GM10266 (cell line): ENCODE measurements around the gene FAM13C.
"Not testable (repeated sequence)": the region's sequence is repeated elsewhere in the genome, so short reads cannot be mapped to it uniquely, and the experiment has no call there.

Experiments used
- DNase-seq: peaks from one replicate; pipeline ENCODE4 v3.0.0; 2012; ENCODE audit errors: extremely low spot score
- TF ChIP-seq, protein P1 (sequence below): IDR thresholded peaks from 2 replicates; pipeline ENCODE4 v1.5.1; 2012; ENCODE audit warnings: mild to moderate bottlenecking, low read depth; ENCODE audit not compliant: control insufficient read depth, insufficient read depth; ENCODE audit errors: missing control alignments

The FAM13C gene

DNA sequence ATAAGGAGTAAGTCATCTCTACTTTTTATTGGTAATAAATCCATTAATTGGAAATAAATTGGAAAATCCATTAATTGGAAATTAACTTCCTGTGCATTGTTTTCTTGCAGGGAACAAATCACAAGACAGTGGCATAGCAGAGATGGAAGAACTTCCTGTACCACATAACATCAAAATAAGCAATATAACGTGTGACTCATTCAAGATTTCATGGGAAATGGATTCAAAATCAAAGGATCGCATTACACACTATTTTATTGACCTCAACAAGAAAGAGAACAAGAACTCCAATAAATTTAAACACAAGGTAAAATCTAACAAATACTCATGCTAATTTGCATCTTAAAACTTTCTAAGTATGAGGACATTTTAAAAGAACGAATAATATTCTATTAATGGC lies 128.2 kb downstream of the FAM13C start:
- TF ChIP-seq, protein P1, sequence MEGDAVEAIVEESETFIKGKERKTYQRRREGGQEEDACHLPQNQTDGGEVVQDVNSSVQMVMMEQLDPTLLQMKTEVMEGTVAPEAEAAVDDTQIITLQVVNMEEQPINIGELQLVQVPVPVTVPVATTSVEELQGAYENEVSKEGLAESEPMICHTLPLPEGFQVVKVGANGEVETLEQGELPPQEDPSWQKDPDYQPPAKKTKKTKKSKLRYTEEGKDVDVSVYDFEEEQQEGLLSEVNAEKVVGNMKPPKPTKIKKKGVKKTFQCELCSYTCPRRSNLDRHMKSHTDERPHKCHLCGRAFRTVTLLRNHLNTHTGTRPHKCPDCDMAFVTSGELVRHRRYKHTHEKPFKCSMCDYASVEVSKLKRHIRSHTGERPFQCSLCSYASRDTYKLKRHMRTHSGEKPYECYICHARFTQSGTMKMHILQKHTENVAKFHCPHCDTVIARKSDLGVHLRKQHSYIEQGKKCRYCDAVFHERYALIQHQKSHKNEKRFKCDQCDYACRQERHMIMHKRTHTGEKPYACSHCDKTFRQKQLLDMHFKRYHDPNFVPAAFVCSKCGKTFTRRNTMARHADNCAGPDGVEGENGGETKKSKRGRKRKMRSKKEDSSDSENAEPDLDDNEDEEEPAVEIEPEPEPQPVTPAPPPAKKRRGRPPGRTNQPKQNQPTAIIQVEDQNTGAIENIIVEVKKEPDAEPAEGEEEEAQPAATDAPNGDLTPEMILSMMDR, result no peak
- no peak for DNase-seq

DNA sequence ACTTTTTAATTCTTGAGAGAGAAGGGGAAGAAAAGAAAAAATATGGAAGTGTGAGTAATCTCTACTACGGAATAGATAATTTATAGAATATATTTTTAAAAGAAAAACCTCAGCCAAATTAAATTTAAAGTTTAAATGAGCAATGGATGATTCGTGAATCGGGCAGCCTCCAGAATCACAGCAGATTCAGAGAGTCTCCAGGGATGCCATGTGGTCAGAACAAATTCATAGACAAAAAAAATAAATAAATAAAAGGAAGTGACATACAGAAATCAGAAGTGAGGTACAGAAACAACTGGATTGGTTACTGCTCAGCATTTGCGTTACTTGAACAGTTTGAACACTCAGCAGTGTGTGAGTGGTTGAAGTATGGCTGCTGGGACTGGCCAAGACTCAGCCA lies 132.9 kb downstream of the FAM13C start:
- DNase-seq, result no peak
- TF ChIP-seq, protein P1, result no peak

DNA sequence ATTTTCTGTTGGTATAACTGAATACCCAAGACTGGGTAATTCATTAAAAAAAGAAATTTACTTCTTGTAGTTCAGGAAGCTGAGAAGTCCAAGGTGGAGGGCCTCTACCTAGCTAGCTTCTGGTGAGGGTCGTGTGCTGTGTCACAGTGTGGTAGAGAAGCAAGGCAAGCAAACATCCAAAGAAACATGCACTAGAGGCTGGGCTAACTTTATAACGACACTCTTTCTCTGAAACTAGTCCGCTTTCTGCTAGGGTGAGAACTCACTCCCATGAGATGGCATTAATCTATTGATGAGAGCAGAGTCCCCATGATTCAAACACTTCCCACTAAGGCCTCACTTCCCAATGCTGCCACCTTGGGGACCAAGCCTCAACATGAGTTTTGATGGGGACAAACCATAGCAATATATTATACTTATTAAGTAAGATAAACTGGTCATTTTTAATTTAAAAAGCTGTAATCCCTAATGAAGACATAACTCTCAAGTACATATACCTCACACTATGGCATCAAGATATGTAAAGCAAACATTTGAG lies 135.1 kb downstream of the FAM13C start:
- TF ChIP-seq, protein P1, result no peak
- no peak for DNase-seq

DNA sequence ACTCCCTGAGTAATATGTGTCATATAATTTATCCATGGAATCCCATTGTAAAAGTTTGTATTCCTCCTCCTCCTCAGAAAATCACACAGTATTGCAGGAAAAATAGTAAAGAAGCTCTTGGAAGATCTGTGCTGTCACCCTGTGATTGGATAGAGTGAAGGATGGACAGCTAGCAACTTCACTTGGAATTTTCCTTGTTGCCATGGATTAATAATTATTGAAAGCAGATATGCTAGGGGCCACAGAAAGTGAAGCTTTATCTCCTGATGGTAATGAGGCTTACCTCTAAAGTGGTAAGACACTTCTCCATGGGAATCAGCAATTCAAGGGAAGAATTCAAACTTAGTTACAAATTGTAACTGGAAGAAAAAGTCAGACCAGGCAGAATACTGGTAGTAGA lies 137.1 kb downstream of the FAM13C start:
- DNase-seq, result no peak
- TF ChIP-seq, protein P1, result no peak

DNA sequence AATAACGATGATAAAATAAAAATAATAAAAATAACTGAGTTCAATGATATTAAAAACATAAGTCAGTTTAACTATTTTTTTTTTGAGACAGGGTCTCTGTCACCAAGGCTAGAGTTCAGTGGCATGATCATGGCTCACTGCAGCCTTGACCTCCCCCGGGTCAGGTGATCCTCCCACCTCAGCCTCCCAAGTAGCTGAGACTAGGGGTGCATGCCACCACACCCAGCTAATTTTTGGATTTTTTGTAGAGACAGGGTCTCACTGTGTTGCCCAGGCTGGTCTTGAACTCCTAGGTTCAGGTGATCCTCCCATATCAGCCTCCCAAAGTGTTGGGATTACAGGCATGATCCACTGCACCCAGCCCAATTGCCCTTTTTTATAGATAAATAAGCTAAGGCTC lies 138.8 kb downstream of the FAM13C start:
- not testable (repeated sequence) for DNase-seq

DNA sequence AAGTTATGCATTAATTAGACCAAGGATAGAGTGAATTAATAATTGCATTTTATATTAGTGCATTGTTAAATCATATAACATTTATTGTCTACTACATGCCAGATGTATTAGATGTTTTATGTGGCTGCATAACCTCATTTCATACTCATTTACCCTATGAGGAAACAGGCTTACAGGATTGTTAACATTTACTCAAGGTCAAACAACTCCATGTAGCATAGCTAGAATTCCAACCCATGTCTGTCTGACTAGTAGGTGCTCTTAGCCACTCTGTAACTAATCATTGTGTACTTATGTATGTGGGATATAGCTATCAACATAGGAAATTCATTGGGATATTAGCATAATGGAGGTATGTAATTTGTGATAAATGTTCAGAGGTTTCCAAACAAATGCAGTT lies 139.6 kb downstream of the FAM13C start:
- TF ChIP-seq, protein P1, result no peak
- no peak for DNase-seq

DNA sequence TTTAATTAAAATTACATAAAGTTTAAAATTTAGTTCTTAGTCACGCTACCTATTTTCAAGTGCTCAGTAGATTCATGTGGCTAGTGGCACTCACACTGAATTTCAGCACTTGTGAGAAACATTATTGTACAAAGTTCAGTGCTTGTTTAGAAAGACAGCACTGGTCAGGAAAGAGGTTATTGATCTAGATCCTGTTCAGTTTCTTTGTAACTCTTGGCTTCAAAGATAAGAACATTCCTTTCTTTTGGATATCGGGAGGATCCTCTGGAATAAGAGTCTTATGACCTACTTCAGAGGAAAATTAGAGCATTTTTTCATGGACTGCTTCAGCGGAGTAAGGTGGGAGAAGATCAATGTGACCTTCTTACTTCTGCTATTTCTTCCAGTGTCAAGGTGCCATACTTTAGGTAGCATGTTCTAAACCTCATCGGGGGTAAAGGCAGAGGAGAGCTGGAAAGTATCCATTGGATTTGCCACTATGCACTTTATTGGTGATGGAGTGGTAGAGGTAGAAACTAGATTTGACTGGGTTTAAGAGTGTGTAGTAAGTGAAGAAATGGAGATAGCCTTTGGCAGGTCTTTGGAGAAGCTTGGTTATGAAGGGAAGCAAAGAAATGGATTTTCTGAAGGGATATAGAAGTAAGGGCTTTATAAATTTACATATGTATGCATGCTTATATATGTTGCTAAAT lies 146.0 kb downstream of the FAM13C start:
- DNase-seq, result no peak
- TF ChIP-seq, protein P1, result no peak

DNA sequence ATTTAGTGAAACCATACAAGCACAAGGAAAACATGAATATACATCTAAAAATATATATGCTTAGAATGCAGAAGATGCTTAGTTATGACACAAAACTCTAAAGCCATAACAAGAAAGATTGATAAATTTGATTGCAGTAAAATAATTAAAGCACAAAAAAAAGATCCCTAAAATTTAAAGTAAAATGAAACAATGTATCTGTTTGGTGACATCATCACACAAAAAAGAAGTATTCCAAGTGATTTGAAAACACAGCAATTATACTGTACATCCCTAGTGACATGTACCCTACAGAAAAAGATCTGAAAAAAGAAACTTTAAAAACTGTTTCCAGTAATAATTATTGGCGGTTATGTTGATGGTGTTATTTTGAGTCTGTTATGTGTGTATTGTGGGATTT lies 148.2 kb downstream of the FAM13C start:
- no peak for DNase-seq
- TF ChIP-seq, protein P1, result no peak
